Activated CD4-positive, alpha-beta memory T cell treated with anti-CD3 and anti-CD28 coated beads for 36 hours (primary cell): ENCODE measurements around the gene SERPINI1. TPM values are rescaled to one million over a fixed set of nuclear protein-coding genes. Genes with fewer than 3 reads are reported as not detected.

ENCODE experiments used
- CTCF ChIA-PET: fragments of 350-600 bp; sonication (Branson Sonifier 250); formaldehyde crosslinking; loops from one replicate; lab custom pipeline; 2021; ENCODE audit warnings: antibody characterized with exemption, inconsistent platforms; lab: Charles Lee
- POLR2A ChIA-PET: fragments of 350-600 bp; sonication (Branson Sonifier 250); formaldehyde crosslinking; loops from one replicate; lab custom pipeline; 2021; ENCODE audit warnings: antibody characterized with exemption; lab: Charles Lee
- DNase-seq: peaks from one replicate; pipeline ENCODE4 v3.0.0-alpha.2; 2020
- H3K27ac Mint-ChIP-seq: one replicate; pipeline ENCODE4 v1.8.0; 2021; ENCODE audit warnings: mixed read lengths
- H3K27me3 Mint-ChIP-seq: one replicate; pipeline ENCODE4 v1.8.0; 2021; ENCODE audit warnings: mixed read lengths
- H3K36me3 Mint-ChIP-seq: one replicate; pipeline ENCODE4 v1.8.0; 2021; ENCODE audit warnings: mixed read lengths
- H3K4me1 Mint-ChIP-seq: one replicate; pipeline ENCODE4 v1.8.0; 2021; ENCODE audit warnings: low read depth, mixed read lengths
- H3K4me3 Mint-ChIP-seq: one replicate; pipeline ENCODE4 v1.8.0; 2021; ENCODE audit warnings: mild to moderate bottlenecking, mixed read lengths
- H3K9me3 Mint-ChIP-seq: one replicate; pipeline ENCODE4 v1.8.0; 2021; ENCODE audit warnings: mixed read lengths
- intact Hi-C: fragments of 100-400 bp; cut with micrococcal nuclease; formaldehyde crosslinking; loops from one replicate; pipeline ENCODE4 v1.15.1; 2023
- total RNA-seq, 2 experiments: library from RNA; stranded (reverse); gene quantifications; one replicate each; pipeline ENCODE4 v1.2.3, GENCODE V29; 2021

The SERPINI1 gene
- total RNA-seq, 2 experiments from 2014 or later: 2.3 to 3.0 TPM

GRCh38 chr3:167762296-167762695, 26.8 kb downstream of the SERPINI1 start:
- CTCF ChIA-PET: no interaction called here

DNA sequence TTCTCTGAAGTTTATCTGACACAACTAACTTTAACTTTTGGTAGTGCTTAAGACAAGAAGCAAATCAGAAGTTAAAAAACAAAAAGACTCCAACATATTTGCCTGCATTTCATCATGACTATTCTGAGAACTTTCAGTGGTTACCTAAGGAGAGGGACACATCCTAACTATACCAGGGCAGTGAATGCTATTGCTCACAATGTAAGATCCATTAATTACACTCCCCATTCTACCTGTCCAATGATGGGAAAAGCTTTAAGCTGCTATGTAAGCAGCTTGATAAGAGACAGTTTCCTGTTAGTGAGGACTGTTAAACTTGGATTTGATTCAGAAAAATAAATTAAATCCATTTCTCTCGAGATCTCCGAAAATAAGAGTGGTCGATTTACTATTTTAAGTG, 37.5 kb downstream of the SERPINI1 start:
- Mint-ChIP-seq H3K27me3 (no peaks in the 10 kb centered on the region), H3K9me3 (peaks cover 5% of the 10 kb centered on the region), H3K4me3 (no peak overlapping the region), H3K36me3 (no peaks in the 10 kb centered on the region), H3K27ac (no peak overlapping the region), H3K4me1 (no peaks in the 10 kb centered on the region)
- ChIA-PET POLR2A (no interaction called here), CTCF (no interaction called here)
- DNase-seq: no peak
- intact Hi-C loops: no loop called here

More at GRCh38 chr3:167762296-167762695, 26.8 kb downstream of the SERPINI1 start:
- no peak for DNase-seq
- POLR2A ChIA-PET: no interaction called here
- Mint-ChIP-seq H3K27me3 (no peaks in the 10 kb centered on the region), H3K4me1 (no peaks in the 10 kb centered on the region), H3K9me3 (peaks cover 16% of the 10 kb centered on the region), H3K4me3 (no peak overlapping the region), H3K36me3 (peaks cover 7% of the 10 kb centered on the region), H3K27ac (no peak overlapping the region)
- intact Hi-C loops: no loop called here

- intact Hi-C loops: no loop called here
- H3K4me3 Mint-ChIP-seq: no peak overlapping the region
- no peak for DNase-seq
- H3K27me3 Mint-ChIP-seq: no peaks in the 10 kb centered on the region
- H3K9me3 Mint-ChIP-seq: peaks cover 11% of the 10 kb centered on the region
- no peaks in the 10 kb centered on the region for H3K4me1 Mint-ChIP-seq
- ChIA-PET POLR2A (no interaction called here), CTCF (no interaction called here)
- H3K36me3 Mint-ChIP-seq: peaks cover 2% of the 10 kb centered on the region
- no peak overlapping the region for H3K27ac Mint-ChIP-seq
Observed at GRCh38 chr3:167773584-167773983, 38.1 kb downstream of the SERPINI1 start.

- intact Hi-C loops: no loop called here
- H3K4me3 Mint-ChIP-seq: no peak overlapping the region
- no peak for DNase-seq
- H3K9me3 Mint-ChIP-seq: peaks cover 11% of the 10 kb centered on the region
- no peaks in the 10 kb centered on the region for H3K4me1 Mint-ChIP-seq
- CTCF ChIA-PET: no interaction called here
- H3K36me3 Mint-ChIP-seq: peaks cover 2% of the 10 kb centered on the region
- H3K27me3 Mint-ChIP-seq: no peaks in the 10 kb centered on the region
- POLR2A ChIA-PET: no interaction called here
- no peak overlapping the region for H3K27ac Mint-ChIP-seq
Observed at GRCh38 chr3:167776066-167776685, 40.7 kb downstream of the SERPINI1 start.

DNA sequence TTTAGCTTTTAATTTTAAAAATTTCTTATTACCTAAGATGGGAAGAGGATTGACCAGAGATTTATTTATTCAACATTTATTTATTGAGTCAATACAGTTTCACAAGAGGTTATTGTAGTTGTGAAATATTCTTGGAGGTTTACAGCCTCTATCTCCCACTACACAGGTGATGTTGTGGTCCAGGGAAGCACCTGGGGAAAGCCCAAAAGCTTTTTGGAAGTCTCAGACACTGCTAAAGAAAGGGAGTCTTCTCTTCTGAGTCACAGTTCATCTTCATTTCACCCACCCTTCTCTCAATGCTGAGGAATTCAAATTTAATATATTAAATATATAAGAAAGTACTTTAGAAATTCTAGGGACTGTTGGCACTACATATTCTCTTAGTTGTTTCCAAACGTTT, 41.8 kb downstream of the SERPINI1 start:
- CTCF ChIA-PET: no interaction called here
- H3K9me3 Mint-ChIP-seq: peaks cover 11% of the 10 kb centered on the region
- H3K4me3 Mint-ChIP-seq: no peak overlapping the region
- H3K27ac Mint-ChIP-seq: no peak overlapping the region
- peaks cover 2% of the 10 kb centered on the region for H3K36me3 Mint-ChIP-seq
- POLR2A ChIA-PET: no interaction called here
- H3K27me3 Mint-ChIP-seq: no peaks in the 10 kb centered on the region
- intact Hi-C loops: no loop called here
- no peak for DNase-seq
- no peaks in the 10 kb centered on the region for H3K4me1 Mint-ChIP-seq

DNA sequence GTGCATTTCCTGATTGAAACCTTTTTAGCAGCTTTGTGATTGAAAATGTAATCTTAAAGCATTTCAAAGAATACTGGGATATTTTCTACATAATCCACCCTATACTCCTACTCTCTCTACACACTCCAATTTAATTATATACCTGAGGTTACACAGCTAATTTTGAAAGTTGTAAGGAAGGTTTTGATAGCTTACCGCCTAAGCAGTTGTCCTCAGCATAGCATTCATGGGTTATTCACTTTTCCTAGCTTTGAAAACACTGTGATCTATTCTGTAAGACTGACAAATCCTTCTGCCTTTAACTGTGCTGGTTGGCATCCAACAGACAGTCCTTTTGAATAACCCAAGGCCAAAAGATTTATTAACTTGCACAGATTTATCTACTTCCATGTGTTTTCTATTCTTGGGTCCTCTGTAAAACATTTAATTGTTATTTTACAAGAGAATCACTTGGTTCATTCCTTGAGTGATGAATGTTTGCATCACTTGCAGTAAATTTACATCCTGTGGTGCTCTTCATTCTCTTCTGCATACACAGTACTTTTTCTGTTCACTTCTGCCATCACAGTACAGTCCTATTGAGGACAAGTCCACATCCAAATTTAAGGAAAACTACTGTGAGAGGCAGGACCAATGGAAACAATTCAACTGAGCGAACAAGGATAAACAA, 44.8 kb downstream of the SERPINI1 start:
- H3K4me3 Mint-ChIP-seq: no peak overlapping the region
- POLR2A ChIA-PET: no interaction called here
- intact Hi-C loops: no loop called here
- H3K27me3 Mint-ChIP-seq: no peaks in the 10 kb centered on the region
- H3K36me3 Mint-ChIP-seq: peaks cover 2% of the 10 kb centered on the region
- no peaks in the 10 kb centered on the region for H3K4me1 Mint-ChIP-seq
- no peak overlapping the region for H3K27ac Mint-ChIP-seq
- H3K9me3 Mint-ChIP-seq: peaks cover 11% of the 10 kb centered on the region
- DNase-seq: no peak
- CTCF ChIA-PET: no interaction called here

- intact Hi-C loops: no loop called here
- Mint-ChIP-seq H3K4me3 (no peak overlapping the region), H3K27me3 (no peaks in the 10 kb centered on the region), H3K9me3 (no peaks in the 10 kb centered on the region), H3K4me1 (no peaks in the 10 kb centered on the region), H3K27ac (no peak overlapping the region), H3K36me3 (no peaks in the 10 kb centered on the region)
- no peak for DNase-seq
- ChIA-PET CTCF (no interaction called here), POLR2A (no interaction called here)
Observed at GRCh38 chr3:167783781-167784180, 48.3 kb downstream of the SERPINI1 start.

DNA sequence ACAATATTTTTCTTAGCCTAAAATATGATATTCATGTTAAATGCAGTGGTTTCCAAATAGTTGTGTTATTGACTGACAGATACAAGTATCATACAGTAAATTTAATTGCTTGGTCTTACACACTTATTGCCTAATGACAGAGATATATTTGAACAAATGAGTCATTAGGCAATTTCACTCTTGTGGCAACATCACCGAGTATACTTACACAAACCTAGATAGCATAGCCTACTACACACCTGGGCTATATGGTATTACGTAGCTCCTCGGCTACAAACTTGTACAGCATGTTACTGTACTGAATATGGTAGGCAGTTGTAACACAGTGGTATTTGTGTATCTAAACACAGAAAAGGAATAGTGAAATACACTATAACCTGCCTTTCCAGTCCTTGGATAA, 50.3 kb downstream of the SERPINI1 start:
- intact Hi-C loops: no loop called here

GRCh38 chr3:167787440-167787839, 51.9 kb downstream of the SERPINI1 start:
- Mint-ChIP-seq H3K27ac (no peak overlapping the region), H3K27me3 (no peaks in the 10 kb centered on the region), H3K4me1 (no peaks in the 10 kb centered on the region), H3K4me3 (no peak overlapping the region), H3K9me3 (no peaks in the 10 kb centered on the region), H3K36me3 (no peaks in the 10 kb centered on the region)
- no peak for DNase-seq
- ChIA-PET CTCF (no interaction called here), POLR2A (no interaction called here)
- intact Hi-C loops: no loop called here

More for the DNA sequence above, 50.3 kb downstream of the SERPINI1 start:
- H3K36me3 Mint-ChIP-seq: no peaks in the 10 kb centered on the region
- H3K4me1 Mint-ChIP-seq: no peaks in the 10 kb centered on the region
- DNase-seq: no peak
- ChIA-PET POLR2A (no interaction called here), CTCF (no interaction called here)
- no peaks in the 10 kb centered on the region for H3K9me3 Mint-ChIP-seq
- no peak overlapping the region for H3K27ac Mint-ChIP-seq
- no peaks in the 10 kb centered on the region for H3K27me3 Mint-ChIP-seq
- H3K4me3 Mint-ChIP-seq: no peak overlapping the region

- H3K36me3 Mint-ChIP-seq: peaks cover 7% of the 10 kb centered on the region
- no peak for DNase-seq
- H3K9me3 Mint-ChIP-seq: peaks cover 3% of the 10 kb centered on the region
- intact Hi-C loops: no loop called here
- CTCF ChIA-PET: no interaction called here
- no peaks in the 10 kb centered on the region for H3K27me3 Mint-ChIP-seq
- no peak overlapping the region for H3K4me3 Mint-ChIP-seq
- POLR2A ChIA-PET: no interaction called here
- H3K27ac Mint-ChIP-seq: no peak overlapping the region
- no peaks in the 10 kb centered on the region for H3K4me1 Mint-ChIP-seq
Observed at GRCh38 chr3:167798443-167798842, 62.9 kb downstream of the SERPINI1 start.

DNA sequence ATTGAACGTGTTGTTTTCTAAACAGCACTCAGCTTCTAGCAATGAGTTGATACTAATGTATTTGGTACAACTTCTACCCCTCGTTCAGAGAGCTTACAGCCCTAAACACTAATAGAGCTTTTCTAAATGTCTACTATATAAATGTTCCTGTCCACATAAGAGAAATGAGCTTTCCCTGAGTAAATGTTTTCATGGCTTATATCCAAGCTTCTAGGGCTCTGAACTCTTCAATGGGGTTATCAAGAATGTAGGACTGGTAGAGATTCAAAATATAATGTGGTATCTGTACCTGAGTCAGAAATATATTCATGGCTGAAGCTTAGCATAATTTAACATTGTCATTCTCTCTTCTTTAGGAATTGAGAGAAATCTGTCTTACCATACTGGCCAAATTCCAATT, 73.4 kb downstream of the SERPINI1 start:
- CTCF ChIA-PET: no interaction called here

GRCh38 chr3:167810236-167810635, 74.7 kb downstream of the SERPINI1 start:
- H3K4me3 Mint-ChIP-seq: no peak overlapping the region
- H3K36me3 Mint-ChIP-seq: no peaks in the 10 kb centered on the region
- no peaks in the 10 kb centered on the region for H3K4me1 Mint-ChIP-seq
- no peak for DNase-seq
- no peak overlapping the region for H3K27ac Mint-ChIP-seq
- intact Hi-C loops: no loop called here
- CTCF ChIA-PET: no interaction called here
- H3K27me3 Mint-ChIP-seq: no peaks in the 10 kb centered on the region
- POLR2A ChIA-PET: no interaction called here
- no peaks in the 10 kb centered on the region for H3K9me3 Mint-ChIP-seq

More for the DNA sequence above, 73.4 kb downstream of the SERPINI1 start:
- POLR2A ChIA-PET: no interaction called here
- Mint-ChIP-seq H3K36me3 (no peaks in the 10 kb centered on the region), H3K27ac (no peak overlapping the region), H3K27me3 (no peaks in the 10 kb centered on the region), H3K9me3 (no peaks in the 10 kb centered on the region), H3K4me1 (no peaks in the 10 kb centered on the region), H3K4me3 (no peak overlapping the region)
- DNase-seq: no peak
- intact Hi-C loops: no loop called here

- H3K27me3 Mint-ChIP-seq: no peaks in the 10 kb centered on the region
- no peaks in the 10 kb centered on the region for H3K36me3 Mint-ChIP-seq
- H3K4me3 Mint-ChIP-seq: no peak overlapping the region
- H3K27ac Mint-ChIP-seq: no peak overlapping the region
- no peaks in the 10 kb centered on the region for H3K4me1 Mint-ChIP-seq
- no peak for DNase-seq
- ChIA-PET CTCF (no interaction called here), POLR2A (no interaction called here)
- intact Hi-C loops: no loop called here
- no peaks in the 10 kb centered on the region for H3K9me3 Mint-ChIP-seq
Observed at GRCh38 chr3:167811031-167811430, 75.5 kb downstream of the SERPINI1 start.
